Neuron (in vitro differentiated cells): ENCODE measurements around the gene AMOT.

Experiments used
- H2AFZ ChIP-seq: one replicate; pipeline ENCODE4 v1.6.1; 2013; ENCODE audit warnings: low read depth, mild to moderate bottlenecking, inconsistent platforms, low read length, moderate library complexity
- H3K27me3 ChIP-seq: one replicate; pipeline ENCODE4 v1.6.1; 2013; ENCODE audit warnings: low read length; ENCODE audit not compliant: insufficient read depth
- H3K36me3 ChIP-seq: one replicate; pipeline ENCODE4 v1.6.1; 2013; ENCODE audit warnings: low read length; ENCODE audit not compliant: insufficient read depth
- H3K4me1 ChIP-seq: one replicate; pipeline ENCODE4 v1.6.1; 2013; ENCODE audit warnings: low read length; ENCODE audit not compliant: insufficient read depth
- H3K4me3 ChIP-seq: 2 replicates; pipeline ENCODE4 v1.5.1; 2013; ENCODE audit warnings: mild to moderate bottlenecking, low read length, moderate library complexity
- H3K9me3 ChIP-seq: one replicate; pipeline ENCODE4 v1.6.1; 2013; ENCODE audit warnings: low read length

The AMOT gene

DNA sequence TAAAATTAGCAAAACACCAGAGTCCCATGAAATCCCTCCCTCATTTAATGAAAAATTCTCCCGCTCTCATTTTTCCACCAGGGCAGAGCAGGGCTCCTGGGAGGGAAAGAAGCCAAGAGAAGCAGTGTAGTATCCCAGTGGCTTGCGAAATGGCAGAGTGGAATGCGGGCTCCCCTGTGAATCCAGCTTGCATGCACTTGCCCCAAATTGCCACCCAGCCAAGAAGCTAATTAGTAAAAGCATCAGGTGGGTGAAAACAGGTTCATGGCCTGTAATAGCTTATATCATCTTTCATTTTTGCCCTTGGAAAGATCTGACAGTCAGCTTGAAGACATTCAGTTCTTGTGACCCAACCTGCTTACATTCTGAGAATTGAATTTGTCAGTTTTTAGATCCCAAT, 10.1 kb downstream of the AMOT start:
- peaks cover 22% of the 10 kb centered on the region for H3K4me1 ChIP-seq
- no peaks in the 10 kb centered on the region for H3K27me3 ChIP-seq
- H3K36me3 ChIP-seq: peaks cover 7% of the 10 kb centered on the region
- no peak overlapping the region for H3K4me3 ChIP-seq
- H2AFZ ChIP-seq: no peak overlapping the region
- H3K9me3 ChIP-seq: no peaks in the 10 kb centered on the region

DNA sequence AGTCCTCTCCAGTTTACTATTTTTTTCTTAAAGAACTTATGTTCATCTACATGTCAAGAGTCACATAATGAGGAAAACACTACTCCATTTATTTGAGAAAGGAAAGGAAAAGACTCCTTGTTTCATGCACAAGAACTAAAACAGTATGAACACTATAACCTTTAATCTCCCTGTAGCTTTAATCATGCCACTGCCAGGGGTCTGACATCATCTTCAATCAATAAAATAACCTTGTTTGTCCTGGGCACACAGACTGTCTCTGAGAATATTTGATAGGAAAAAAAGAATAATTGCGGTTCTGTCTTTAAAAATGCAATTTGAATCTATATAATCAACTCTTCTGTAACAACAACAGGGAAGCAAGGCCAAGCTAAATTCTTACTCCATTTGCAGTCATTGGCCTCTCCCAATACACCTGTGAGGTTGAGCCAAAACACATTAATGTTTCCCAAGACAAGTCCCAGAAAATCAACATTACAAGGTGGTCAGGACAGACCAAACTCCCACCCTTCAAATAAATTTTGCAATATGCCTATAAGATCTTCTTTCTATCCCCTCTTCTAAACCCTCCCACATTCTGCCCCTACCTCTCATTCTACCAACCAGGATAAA, 13.2 kb downstream of the AMOT start:
- no peak overlapping the region for H2AFZ ChIP-seq
- H3K27me3 ChIP-seq: no peaks in the 10 kb centered on the region
- peaks cover 14% of the 10 kb centered on the region for H3K36me3 ChIP-seq
- no peaks in the 10 kb centered on the region for H3K9me3 ChIP-seq
- no peak overlapping the region for H3K4me3 ChIP-seq
- peaks cover 2% of the 10 kb centered on the region for H3K4me1 ChIP-seq

DNA sequence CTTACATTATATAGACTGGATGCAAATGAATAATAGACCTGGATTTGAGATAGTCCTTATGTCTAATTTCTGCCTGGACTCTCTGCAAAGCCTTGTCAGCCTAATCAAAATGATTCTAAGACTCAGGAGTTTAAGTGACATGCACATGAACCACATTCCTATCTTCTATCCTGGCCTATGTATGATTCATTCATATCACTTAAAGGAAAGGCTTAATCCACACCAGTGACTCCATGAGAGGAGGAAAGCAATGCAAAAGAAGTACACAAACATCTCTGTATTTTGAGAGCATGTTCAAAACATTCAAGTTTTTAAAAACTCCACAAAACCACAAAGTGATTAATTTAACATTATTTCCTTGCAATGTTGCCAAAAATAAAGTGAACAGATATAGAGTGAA, 14.6 kb downstream of the AMOT start:
- no peaks in the 10 kb centered on the region for H3K27me3 ChIP-seq
- no peaks in the 10 kb centered on the region for H3K9me3 ChIP-seq
- H3K4me1 ChIP-seq: no peaks in the 10 kb centered on the region
- no peak overlapping the region for H3K4me3 ChIP-seq
- no peak overlapping the region for H2AFZ ChIP-seq
- H3K36me3 ChIP-seq: peaks cover 13% of the 10 kb centered on the region

DNA sequence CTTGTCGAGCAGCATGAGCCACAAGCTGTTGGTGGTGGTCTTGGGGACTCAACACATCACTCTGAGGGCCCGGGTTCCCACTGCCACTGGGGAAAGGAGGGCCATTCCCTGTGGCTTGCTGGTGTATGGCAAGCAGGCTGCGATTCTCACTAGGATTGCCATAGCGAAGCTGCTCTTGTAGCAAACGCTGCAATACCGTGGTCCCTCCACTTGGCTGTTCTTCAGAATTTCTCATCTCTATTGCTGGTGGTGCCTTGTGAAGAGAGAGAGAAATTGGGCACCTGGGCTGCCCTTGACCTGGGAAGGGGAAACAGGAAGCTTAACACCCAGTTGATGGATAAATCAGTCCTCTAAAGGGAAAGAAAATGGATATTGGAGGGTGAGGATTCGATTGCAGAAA, 17.7 kb downstream of the AMOT start:
- no peak overlapping the region for H2AFZ ChIP-seq

DNA sequence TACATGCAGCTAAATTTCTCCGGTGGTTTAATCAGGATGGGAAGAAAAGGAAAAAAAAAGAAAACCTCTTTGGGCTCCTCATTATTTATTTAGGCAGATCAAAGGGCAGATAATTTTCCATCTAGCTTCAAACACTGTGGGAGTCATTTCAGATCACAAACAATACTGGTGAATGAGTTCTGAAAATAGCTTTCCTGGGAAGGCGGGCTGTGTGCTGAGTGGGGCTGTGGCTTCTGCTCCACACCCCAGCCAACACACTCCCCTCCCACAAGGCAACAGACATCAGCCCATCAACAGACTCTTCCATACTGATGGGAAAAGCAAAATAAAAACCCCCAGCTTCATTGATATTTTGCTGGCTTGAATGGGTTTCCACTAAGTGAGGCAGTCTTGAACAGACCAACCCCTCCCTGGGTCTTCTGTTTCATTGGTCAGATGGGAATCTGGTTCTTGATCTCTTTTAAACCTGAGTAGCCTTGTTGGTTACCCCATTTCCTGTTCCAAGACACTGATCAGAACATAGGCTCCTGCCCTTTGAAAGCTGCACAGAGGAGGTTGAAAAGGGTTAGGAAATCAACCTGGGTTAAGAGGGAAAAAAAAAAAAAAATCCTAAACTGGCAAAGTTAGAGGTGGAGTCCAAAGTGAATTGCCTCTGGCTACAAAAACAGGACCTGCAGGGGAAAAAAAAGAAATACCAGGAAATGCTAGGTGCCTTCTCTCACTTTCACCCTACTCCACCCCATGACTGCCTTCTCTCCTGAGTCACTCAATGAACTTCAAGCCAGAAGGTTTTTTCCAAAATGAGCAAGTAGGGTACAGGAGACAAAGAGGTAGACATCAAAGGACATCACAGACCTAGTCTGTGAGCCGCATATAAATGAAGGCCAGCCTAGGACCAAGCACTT, 20.0 kb downstream of the AMOT start:
- H3K36me3 ChIP-seq: peaks cover 10% of the 10 kb centered on the region
- H3K9me3 ChIP-seq: no peaks in the 10 kb centered on the region
- H3K27me3 ChIP-seq: peaks cover 3% of the 10 kb centered on the region
- no peak overlapping the region for H2AFZ ChIP-seq
- H3K4me1 ChIP-seq: no peaks in the 10 kb centered on the region
- no peak overlapping the region for H3K4me3 ChIP-seq

More for the DNA sequence above, 17.7 kb downstream of the AMOT start:
- Histone ChIP-seq H3K4me3 (no peak overlapping the region), H3K36me3 (peaks cover 7% of the 10 kb centered on the region), H3K9me3 (no peaks in the 10 kb centered on the region), H3K4me1 (no peaks in the 10 kb centered on the region), H3K27me3 (no peaks in the 10 kb centered on the region)

DNA sequence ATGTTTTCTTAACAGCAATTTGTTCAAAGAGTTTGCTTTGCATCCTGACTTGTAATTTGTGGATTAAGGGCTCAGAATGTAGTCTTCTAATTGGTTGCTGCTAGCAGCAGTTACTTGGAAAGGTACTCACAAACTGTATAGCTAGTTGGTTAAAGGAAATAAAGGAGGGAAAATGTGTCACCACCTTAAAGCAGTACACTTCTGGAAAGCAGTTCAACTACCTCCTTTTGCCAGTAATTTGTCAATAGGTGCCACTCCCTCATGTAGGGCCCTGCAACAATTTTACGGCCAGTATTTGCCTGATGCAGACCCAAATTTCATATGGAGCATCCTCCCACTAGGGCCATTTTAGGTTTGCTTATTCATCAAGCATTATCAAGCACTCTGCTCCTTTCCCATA, 20.8 kb downstream of the AMOT start:
- H3K27me3 ChIP-seq: peaks cover 3% of the 10 kb centered on the region
- H3K36me3 ChIP-seq: peaks cover 13% of the 10 kb centered on the region
- no peak overlapping the region for H2AFZ ChIP-seq
- no peak overlapping the region for H3K4me3 ChIP-seq
- H3K4me1 ChIP-seq: no peaks in the 10 kb centered on the region
- H3K9me3 ChIP-seq: no peaks in the 10 kb centered on the region

DNA sequence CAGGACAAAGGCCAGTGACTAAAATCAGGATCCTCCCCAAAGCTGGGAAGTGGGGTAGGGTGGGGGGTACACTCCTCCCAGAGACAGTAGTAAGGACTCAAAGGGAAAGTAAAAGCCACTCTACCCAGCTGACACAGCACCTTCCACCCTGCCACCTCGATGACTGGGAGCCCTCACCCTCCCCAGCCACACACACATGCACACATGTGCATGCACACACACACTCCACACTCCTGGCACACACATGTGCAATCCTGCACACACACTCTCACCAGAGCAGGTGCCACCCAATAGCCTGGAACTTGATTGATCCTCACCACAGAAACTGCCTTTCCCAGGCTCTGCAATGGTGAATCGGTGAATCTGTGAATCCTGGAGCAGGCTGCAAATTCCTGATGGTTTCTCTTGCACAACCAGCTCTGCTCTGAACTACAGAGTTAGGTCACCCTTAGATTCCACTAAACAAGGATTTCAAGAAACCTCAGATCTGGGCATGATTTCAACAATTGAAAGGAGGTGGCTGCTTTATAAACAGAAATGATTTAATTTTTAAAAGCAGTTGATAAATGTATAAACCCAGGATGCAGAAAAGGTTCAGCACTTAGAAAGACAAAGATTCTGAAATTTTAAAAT, 21.5 kb downstream of the AMOT start:
- Histone ChIP-seq H3K9me3 (no peaks in the 10 kb centered on the region), H3K4me1 (no peaks in the 10 kb centered on the region), H3K4me3 (no peak overlapping the region), H2AFZ (no peak overlapping the region), H3K27me3 (peaks cover 3% of the 10 kb centered on the region), H3K36me3 (peaks cover 19% of the 10 kb centered on the region)

DNA sequence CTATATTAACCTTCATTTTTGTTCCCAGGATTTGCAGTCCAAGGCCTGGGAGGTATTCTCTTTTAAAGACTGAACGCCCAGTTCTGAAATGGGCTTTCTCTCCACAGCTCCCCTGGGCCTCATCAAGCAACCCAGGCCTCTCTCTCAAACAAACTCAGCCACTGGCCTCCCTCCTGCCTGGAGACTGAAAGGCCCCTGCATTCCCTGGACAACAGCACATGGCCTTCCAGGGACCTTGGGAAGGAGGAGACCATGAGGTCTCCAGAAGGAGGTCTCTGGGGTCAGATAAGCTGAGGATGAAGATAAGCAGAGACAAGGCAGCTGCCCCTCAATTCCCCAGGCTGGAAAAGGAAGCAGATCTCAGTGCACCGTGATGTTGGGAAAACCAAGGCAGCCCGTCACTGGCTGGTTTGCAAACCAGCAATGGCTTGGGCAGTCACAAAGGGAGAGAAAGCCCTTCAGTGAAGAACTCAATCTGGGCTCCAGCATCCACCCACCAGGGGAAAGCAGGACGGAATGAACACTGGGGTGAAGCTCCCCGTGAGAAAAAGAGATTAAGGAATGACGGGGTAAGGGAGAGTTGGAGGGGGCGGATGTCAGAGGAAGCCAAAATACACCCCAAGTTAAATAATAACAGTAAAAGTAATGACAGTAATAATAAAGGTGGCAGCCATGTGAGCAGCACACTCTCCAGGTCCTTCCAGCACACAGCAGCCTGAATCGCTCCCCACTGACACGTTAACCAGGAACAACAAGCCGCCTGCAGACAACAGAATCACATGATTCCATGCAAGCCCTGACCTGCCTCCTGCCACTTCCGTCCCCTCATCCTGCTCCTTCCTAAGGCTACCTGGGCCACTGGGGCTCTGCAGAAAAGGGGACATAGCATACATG, 22.3 kb downstream of the AMOT start:
- H2AFZ ChIP-seq: no peak overlapping the region
- peaks cover 3% of the 10 kb centered on the region for H3K27me3 ChIP-seq
- H3K9me3 ChIP-seq: no peaks in the 10 kb centered on the region
- H3K4me1 ChIP-seq: no peaks in the 10 kb centered on the region
- no peak overlapping the region for H3K4me3 ChIP-seq
- peaks cover 19% of the 10 kb centered on the region for H3K36me3 ChIP-seq

DNA sequence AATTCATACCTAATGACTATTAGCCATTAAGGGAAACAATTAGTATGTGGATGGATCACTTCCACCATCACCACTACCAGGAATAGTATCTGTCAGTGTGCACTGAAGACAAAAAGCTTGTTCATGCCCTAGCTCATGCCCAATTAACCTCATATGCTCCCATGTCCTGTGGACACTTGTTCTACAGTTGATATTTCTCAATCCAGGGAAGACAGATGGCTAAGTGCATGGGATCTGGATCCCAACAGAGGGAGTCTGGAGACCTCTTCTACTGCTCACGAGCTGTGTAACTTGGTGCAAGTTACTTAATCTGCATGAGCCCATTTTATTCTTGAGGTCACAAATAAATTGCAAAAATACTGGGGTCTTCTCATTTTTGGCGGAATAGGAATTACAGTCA, 23.7 kb downstream of the AMOT start:
- Histone ChIP-seq H3K9me3 (no peaks in the 10 kb centered on the region), H3K4me3 (no peak overlapping the region), H2AFZ (no peak overlapping the region), H3K36me3 (peaks cover 12% of the 10 kb centered on the region), H3K4me1 (no peaks in the 10 kb centered on the region), H3K27me3 (peaks cover 3% of the 10 kb centered on the region)

DNA sequence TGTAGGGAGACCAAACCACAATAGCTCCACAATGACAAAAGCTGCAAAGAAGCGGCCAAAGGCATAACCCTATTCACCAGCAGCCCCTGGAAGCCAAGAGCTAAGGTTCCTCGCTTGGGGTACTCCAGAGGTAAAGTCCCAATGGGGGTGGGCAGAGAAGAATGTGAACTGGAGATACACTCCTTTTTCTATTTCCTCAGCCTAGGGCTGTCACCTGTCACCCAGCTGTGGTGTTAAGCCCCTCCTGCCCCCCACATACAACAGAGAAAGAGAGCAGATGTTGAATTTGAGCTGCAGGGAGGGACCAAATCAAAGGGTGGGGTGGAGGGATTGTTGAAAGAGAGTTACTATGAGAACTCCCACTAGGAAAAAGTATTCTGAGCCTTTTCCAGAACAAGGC, 26.1 kb downstream of the AMOT start:
- H2AFZ ChIP-seq: no peak overlapping the region
- peaks cover 3% of the 10 kb centered on the region for H3K27me3 ChIP-seq
- H3K4me1 ChIP-seq: no peaks in the 10 kb centered on the region
- no peaks in the 10 kb centered on the region for H3K9me3 ChIP-seq
- peaks cover 17% of the 10 kb centered on the region for H3K36me3 ChIP-seq
- H3K4me3 ChIP-seq: no peak overlapping the region

DNA sequence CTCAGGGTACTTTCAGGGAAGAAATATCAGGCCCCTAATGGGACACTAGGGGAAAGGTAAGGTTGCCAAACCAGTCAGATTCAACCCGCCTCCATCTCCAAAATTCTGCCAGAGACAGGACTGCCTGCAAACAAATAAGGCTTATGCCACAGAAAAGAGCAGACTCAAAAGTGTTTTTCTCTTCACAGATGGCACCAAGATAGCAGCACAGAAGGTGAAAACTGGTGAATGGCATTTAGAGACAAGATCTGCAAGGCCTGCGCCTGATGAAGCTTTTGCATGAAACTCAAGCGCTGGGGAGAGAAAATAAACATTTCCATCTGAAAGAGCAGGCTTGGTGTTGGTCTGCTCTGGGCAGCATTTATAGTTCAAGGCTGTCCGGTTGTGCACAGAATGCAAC, 27.9 kb downstream of the AMOT start:
- peaks cover 20% of the 10 kb centered on the region for H3K36me3 ChIP-seq
- H3K4me1 ChIP-seq: no peaks in the 10 kb centered on the region
- no peak overlapping the region for H2AFZ ChIP-seq
- H3K4me3 ChIP-seq: no peak overlapping the region
- no peaks in the 10 kb centered on the region for H3K9me3 ChIP-seq
- peaks cover 3% of the 10 kb centered on the region for H3K27me3 ChIP-seq

DNA sequence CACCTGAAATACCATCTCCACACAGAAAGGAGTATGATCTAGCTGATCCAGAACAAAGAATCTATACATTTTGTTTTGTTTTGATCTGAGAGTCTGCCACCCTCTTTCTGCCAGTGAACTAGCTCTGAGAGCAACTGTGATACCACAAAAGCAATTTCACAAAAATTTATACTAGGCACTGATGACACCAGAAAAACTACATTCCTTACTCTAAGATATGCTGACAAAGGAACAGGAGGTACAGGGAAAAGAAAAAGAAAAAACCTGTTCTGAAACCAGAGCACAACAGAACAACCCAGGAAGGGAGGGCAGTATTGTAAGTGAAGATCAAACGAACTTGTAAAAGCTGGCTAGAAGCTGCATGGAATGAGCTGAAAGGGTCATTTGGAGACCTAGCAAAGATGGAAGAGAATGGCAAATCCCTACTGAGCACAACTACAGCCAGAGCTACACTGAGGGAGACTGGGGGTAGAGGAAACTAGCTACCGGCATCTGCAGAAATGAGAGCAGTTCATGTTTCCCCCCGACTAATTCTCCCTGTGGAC, 31.9 kb downstream of the AMOT start:
- H3K4me3 ChIP-seq: no peak overlapping the region
- peaks cover 9% of the 10 kb centered on the region for H3K36me3 ChIP-seq
- H3K9me3 ChIP-seq: no peaks in the 10 kb centered on the region
- H2AFZ ChIP-seq: no peak overlapping the region
- no peaks in the 10 kb centered on the region for H3K4me1 ChIP-seq
- no peaks in the 10 kb centered on the region for H3K27me3 ChIP-seq
